ENCODE data around the gene MALL.
"Not testable (repeated sequence)": the region's sequence is repeated elsewhere in the genome, so short reads cannot be mapped to it uniquely, and the experiment has no call there.

Gene MALL

GRCh38 chr2:110115291-110116032 lies at the start of gene MALL:
Gene MALL (minus strand): TSS chr2:110115822. CDS start chr2:110115792, 30 bp downstream.
- DNase-seq, result no peak

GRCh38 chr2:110157153-110157793 lies 41.7 kb upstream of the MALL start:
- DNase-seq, result peak; percentile 51

GRCh38 chr2:110154828-110155227 lies 39.2 kb upstream of the MALL start:
- DNase-seq, result not testable (repeated sequence)

GRCh38 chr2:110154188-110154587 lies 38.6 kb upstream of the MALL start:
- DNase-seq, result not testable (repeated sequence)

GRCh38 chr2:110153416-110153815 lies 37.8 kb upstream of the MALL start:
- DNase-seq, result no peak

- no peak for DNase-seq
Measured at GRCh38 chr2:110152943-110153342, 37.3 kb upstream of the MALL start.

- DNase-seq, result no peak
Measured at GRCh38 chr2:110149330-110150220, 34.0 kb upstream of the MALL start.

GRCh38 chr2:110146945-110147332 lies 31.3 kb upstream of the MALL start:
- no peak for DNase-seq

GRCh38 chr2:110146183-110146944 lies 30.7 kb upstream of the MALL start:
- DNase-seq, result no peak

- DNase-seq, result no peak
Measured at GRCh38 chr2:110143982-110144381, 28.4 kb upstream of the MALL start.

- no peak for DNase-seq
Measured at GRCh38 chr2:110140401-110140800, 24.8 kb upstream of the MALL start.

GRCh38 chr2:110134025-110134424 lies 18.4 kb upstream of the MALL start:
- DNase-seq, result no peak

- DNase-seq, result no peak
Measured at GRCh38 chr2:110131166-110131565, 15.5 kb upstream of the MALL start.

GRCh38 chr2:110130757-110131156 lies 15.1 kb upstream of the MALL start:
- no peak for DNase-seq

- DNase-seq, result no peak
Measured at GRCh38 chr2:110126906-110127305, 11.3 kb upstream of the MALL start.

GRCh38 chr2:110126086-110126773 lies 10.6 kb upstream of the MALL start:
- DNase-seq, result no peak

GRCh38 chr2:110124939-110125691 lies 9.5 kb upstream of the MALL start:
- DNase-seq, result no peak

- DNase-seq, result no peak
Measured at GRCh38 chr2:110124038-110124825, 8.6 kb upstream of the MALL start.

GRCh38 chr2:110121592-110121991 lies 6.0 kb upstream of the MALL start:
- no peak for DNase-seq

- DNase-seq, result no peak
Measured at GRCh38 chr2:110121052-110121334, 5.4 kb upstream of the MALL start.

Measured in OCI-M1 (cell line).